Lower leg skin (tissue), 3 donors: ENCODE results near the gene GHR.

ENCODE experiments used
- CTCF ChIP-seq, 3 donors: fragments of 450-650 bp; IDR thresholded peaks; one replicate each; pipeline ENCODE4 v1.5.1; 2016; ENCODE audit warnings: antibody characterized with exemption in 3 of 3, mild to moderate bottlenecking in 3 of 3, moderate library complexity in 2 of 3
- POLR2A ChIP-seq, 2 donors: fragments of 450-650 bp; IDR thresholded peaks; one replicate each; pipeline ENCODE4 v1.6.1; 2016 to 2017; ENCODE audit warnings: antibody characterized with exemption in 2 of 2, mild to moderate bottlenecking in 1 of 2, moderate library complexity in 1 of 2

- TF ChIP-seq CTCF (IDR thresholded peaks at IDR 0.05) (no peak), POLR2A (IDR thresholded peaks at IDR 0.05) (no peak)
These were observed 26.0 kb upstream of the GHR start for GRCh38 chr5:42397267-42397666.
